KBM-7 (cell line): Measurements from ENCODE around the gene OPA3.

Source experiments
- DNase-seq: peaks from one replicate; pipeline ENCODE4 v3.0.0-alpha.2; 2015
- in situ Hi-C: fragments of 300-500 bp; cut with MboI; formaldehyde crosslinking; loops from 2 replicates; pipeline ENCODE4 v1.14.3; 2020; ENCODE audit warnings: low sequenced_read_pairs, low pct_unique_long_range_greater_than_20kb, mixed read lengths

The OPA3 gene

GRCh38 chr19:45600340-45600885, 15.8 kb upstream of the OPA3 start:
- no peak for DNase-seq
- in situ Hi-C loops, result no loop called here

DNA sequence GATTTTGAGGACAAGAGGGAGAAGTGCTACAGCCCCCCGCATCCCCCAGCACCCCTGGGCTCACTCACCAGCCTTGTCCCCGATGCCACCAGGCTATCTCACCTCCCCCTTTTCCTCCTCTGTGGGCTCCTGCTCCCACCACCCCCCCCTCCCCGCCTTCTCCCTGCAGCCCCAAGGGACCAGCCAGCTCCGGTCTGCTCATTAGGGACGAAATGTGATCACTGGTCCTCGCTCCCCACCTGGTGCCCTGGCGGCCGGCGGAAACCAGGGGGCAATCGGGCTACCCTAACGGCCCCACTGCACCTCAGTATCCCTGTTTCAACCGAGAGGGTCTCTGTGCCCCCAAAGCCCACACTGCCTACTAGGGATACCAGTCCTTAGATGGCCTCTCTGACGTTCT, 14.7 kb upstream of the OPA3 start:
- in situ Hi-C loops, result no loop called here
- DNase-seq, result no peak

- DNase-seq, result peak; percentile 17
These were observed 13.8 kb upstream of the OPA3 start for GRCh38 chr19:45598267-45599001.

GRCh38 chr19:45597425-45598111, 13.0 kb upstream of the OPA3 start:
- in situ Hi-C loops, result no loop called here
- no peak for DNase-seq

More at GRCh38 chr19:45598267-45599001, 13.8 kb upstream of the OPA3 start:
- in situ Hi-C loops, result no loop called here

DNA sequence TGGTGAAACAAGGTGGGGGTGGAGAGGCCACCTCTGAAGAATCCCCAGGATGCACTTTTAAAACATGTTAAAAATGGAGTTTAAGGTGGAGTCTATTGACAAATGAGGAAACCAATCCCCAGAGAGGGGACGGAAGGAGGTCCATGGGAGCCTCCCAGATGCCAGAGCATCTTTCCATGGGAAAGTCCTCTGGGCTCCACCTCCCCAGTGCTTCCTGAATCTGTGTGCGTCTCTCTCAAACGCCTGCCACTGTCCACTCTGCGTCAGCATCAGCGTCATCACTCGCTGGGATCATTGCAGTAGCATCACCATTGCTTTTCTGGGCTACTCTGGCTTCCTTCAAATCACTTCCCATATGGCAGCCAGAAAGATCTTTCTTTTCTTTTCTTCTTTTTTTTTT, 11.2 kb upstream of the OPA3 start:
- DNase-seq, result no peak
- in situ Hi-C loops, result no loop called here

DNA sequence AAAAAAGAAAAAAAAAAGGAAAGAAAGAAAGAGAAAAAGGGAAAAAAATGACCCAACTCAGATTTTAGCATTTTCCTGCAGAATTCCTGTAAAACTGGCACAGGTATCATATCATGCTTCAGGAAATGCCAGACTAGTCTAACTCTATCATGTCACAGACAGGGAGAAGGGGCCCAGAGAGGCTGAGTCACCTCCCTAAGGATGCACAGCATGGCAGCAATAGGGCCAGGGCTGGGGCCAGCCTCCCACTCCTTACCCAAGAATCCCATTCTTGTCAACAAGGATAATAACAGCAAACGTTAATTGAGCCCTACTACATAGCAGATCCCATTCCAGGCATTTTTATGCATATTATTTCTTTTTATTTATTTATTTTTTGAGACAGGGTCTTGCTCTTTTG, 8.9 kb upstream of the OPA3 start:
- in situ Hi-C loops, result no loop called here
- DNase-seq, result no peak

- in situ Hi-C loops, result no loop called here
- DNase-seq, result no peak
These were observed 7.8 kb upstream of the OPA3 start for GRCh38 chr19:45592366-45592765.

DNA sequence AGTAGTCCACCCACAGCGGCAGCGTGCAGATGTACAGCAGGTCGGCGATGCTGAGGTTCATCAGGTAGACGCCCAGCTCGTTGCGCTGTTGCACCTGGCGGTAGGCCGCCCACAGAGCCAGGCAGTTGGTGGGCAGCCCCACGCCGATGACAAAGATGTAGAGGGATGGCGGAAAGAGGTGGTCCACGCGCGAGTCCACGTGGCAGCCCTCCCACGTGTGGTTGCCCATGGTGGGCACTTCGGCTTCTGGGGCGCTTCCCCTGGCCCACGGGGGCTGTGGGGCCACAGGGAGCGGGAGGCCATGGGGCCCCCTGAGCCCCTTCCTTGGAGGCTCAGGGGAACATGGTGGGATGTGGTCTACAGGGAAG, 7.0 kb upstream of the OPA3 start:
- in situ Hi-C loops, result no loop called here
- no peak for DNase-seq

GRCh38 chr19:45591004-45591637, 6.5 kb upstream of the OPA3 start:
- in situ Hi-C loops, result no loop called here
- peak; percentile 20 for DNase-seq

DNA sequence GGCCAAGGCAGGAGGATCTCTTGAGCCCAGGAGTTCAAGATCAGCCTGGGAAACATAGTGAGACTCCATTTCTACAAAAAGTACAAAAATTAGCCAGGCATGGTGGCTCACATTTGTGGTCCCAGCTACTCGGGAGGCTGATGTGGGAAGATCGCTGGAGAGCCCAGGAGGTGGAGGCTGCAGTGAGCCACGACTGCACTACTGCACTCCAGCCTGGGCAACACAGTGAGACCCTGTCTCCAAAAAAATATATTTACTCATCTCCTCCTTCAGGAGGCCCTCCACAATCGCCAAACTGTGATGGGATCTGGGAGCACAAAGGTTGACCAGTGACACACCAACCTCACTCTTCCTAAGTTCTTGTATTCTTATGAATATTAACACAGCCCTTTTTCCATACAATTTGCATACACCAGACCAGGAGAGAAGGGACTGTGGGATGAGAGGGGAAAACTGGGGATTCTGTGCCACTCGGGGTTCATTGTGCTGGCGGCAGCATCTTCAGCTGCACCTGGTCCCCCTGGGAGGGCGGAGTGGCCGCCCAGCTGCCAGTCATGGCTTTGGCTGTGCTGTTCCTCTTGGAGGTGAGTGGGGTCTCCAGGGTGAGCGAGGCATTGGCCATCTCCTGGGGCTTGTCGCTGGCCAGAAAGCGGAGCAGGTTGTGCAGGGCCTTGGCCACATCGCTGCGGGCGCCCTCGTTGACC, 5.8 kb upstream of the OPA3 start:
- in situ Hi-C loops, result no loop called here
- DNase-seq, result no peak

- in situ Hi-C loops, result no loop called here
- DNase-seq, result no peak
These were observed 5.2 kb upstream of the OPA3 start for GRCh38 chr19:45589768-45590167.

DNA sequence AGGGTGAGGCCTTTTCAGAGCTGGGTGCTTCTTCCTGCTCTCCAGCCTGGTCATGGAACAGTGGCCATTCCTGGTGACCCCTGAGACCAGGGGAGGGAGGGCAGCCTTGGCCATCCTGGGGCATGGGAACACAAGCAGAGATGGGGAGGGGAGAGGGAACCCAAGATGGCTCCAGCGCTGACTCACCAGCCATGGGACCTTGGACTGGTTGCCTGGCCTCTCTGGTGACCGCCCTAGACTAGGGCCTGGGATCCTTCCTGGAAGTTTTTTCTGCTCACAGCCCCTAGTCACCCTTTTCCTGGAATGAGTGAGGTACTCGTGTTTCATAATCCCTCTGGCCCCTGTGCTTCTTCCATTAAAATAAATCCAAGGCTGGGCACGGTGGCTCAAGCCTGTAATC, 3.3 kb upstream of the OPA3 start:
- in situ Hi-C loops, result no loop called here
- DNase-seq, result no peak

DNA sequence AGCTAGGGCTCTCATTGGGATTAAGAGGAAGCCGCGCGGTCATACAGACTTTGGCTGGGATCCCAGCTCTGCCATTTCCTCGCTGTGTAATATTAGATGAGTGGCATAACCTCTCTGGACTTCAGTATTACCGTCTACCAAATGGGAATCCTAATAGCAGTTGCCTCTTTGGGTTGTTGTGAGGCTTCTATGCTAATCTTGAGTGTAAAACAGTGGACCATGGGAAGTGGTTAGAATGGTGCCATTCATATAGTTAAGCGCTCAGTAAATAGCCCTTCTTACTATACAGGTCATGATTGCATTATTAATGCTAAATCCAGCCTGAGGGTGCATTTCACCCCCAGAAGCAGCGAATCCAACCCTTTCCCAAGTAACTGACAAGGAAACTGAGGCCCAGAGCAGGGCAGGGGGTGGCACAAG, 566 bp upstream of the OPA3 start:
- in situ Hi-C loops, result no loop called here
- no peak for DNase-seq

GRCh38 chr19:45581576-45581975, 3.0 kb downstream of the OPA3 start:
- in situ Hi-C loops, result no loop called here
- no peak for DNase-seq

- DNase-seq, result no peak
- in situ Hi-C loops, result no loop called here
These were observed 5.7 kb downstream of the OPA3 start for GRCh38 chr19:45578861-45579260.

DNA sequence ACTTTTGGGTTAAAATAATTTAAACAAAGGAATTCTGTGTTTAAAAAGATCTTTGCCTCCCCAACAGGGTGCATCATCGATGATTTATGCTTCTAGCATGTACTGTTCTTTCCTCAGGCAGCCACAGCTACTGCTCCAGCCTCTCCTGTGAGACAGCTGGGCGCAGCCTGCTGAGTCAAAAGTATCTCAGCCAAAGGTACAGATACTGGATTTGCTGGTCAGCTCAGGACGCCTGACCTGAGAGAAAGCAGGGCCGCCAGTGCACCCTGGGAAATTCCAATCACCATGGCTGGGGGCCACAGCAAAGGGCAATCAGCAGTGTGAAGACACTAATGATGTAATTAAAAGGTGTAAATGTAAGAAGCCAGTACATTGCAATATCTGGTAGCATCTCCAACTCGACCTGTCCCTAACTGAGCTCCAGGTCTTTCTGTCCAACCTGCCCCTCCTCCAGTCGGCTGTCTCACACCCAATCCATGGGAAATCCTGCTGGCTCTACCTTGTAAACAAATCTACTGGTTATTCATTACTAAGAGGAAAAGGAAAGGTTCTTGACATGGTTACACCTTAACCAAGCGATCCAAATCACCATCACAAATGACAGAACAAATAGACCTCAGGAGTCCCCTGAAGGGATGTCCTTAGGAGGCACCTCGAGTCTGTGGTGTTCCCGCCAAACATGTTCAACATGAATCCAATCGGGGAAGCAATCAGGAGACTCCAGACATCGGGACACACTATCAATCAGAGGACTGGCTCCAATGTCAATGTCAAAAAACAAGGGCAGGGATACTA, 7.3 kb downstream of the OPA3 start:
- DNase-seq, result no peak
- in situ Hi-C loops, result no loop called here

DNA sequence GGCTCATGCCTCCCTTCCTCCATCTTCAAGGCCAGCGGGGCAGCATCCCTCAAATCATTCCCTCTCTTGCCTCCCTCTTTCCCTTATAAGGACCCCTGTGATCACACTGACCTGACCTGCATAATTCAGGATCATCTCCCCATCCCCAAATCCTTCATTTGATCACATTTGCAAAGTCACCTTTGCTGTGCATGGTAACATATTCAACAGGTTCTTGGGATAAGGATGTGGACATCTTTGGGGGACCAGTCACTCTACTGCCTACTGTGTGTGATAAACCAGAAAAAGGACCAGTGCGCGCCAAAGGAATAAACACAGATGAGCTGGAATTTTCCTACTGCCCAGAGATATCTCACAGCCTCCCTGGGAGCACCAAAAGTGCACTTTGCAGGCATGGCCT, 7.9 kb downstream of the OPA3 start:
- no peak for DNase-seq
- in situ Hi-C loops, result no loop called here

DNA sequence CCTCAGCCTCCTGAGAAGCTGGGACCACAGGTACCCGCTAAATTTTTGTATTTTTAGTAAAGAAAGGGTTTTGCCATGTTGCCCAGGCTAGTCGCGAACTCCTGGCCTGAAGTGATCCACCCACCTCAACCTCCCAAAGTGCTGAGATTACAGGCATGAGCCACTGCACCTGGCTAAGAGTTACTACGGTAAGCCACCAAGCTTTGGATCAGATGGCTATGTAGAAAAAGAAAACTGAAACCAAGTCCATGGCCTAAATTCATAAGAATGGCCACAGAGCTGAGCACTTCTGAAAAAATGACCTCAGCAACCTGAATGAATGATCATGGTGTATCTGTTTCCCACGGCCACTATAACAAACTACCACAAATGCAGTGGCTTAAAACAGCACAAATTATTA, 9.4 kb downstream of the OPA3 start:
- in situ Hi-C loops, result no loop called here
- DNase-seq, result no peak

DNA sequence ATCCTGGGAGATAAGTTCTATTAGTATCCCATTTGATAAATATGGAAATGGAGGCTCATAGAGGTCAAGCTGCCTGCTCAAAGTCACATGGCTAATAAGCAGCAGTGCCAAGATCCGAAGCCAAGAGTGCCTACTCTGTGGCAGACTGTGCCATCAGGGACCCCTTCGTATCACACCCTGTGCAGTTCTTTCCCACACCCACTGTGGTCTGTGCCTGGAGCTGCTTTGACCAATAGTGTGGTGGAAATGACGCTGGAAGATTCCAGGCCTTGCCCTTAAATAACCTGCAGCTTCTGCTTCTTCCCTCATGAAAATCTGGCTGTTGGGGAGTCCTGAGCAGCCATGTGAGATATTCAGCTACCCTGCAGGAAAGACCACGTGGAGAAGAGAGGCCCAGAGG, 10.1 kb downstream of the OPA3 start:
- in situ Hi-C loops, result no loop called here
- no peak for DNase-seq
